ENCODE results near the gene ITGAX. TPM values are rescaled to one million over a fixed set of nuclear protein-coding genes. Genes with fewer than 3 reads are reported as not detected.
"Not testable (repeated sequence)": the region's sequence is repeated elsewhere in the genome, so short reads cannot be mapped to it uniquely, and the experiment has no call there.

ITGAX gene
- total and polyA plus RNA-seq, 4 donors: 1.1 to 9.6 (median 1.9) TPM

- H3K4me3 ChIP-seq (ENCODE audit: low read depth in 1 of 3, low read length in 3 of 3): no peak overlapping the region
- H3K36me3 ChIP-seq (ENCODE audit: control insufficient read depth in 4 of 4, insufficient read depth in 3 of 4, low read depth in 1 of 4, low read length in 3 of 4): no peaks in the 10 kb centered on the region
- H3K4me1 ChIP-seq (ENCODE audit: control insufficient read depth in 4 of 4, insufficient read depth in 4 of 4, low read length in 3 of 4): peaks cover 0 to 3% (median 0%) of the 10 kb centered on the region in 4 donors
- H3K27me3 ChIP-seq (ENCODE audit: control insufficient read depth in 4 of 4, insufficient read depth in 4 of 4, low read length in 3 of 4): peaks cover 0 to 2% (median under 1%) of the 10 kb centered on the region in 4 donors
- no peak overlapping the region for H3K9ac ChIP-seq (ENCODE audit: low read depth in 1 of 2, low read length in 2 of 2)
- 77% methylated on average over 9 of the region's 9 CpGs for WGBS
- no peak for DNase-seq (ENCODE audit: low spot score)
- no peaks in the 10 kb centered on the region for H3K9me3 ChIP-seq (ENCODE audit: control insufficient read depth in 4 of 4, low read length in 3 of 4)
- H3K27ac ChIP-seq (ENCODE audit: low read depth in 1 of 2, low read length in 2 of 2): no peak overlapping the region
- TF ChIP-seq TAF1 (conservative IDR thresholded peaks at IDR 0.05) (no peak), YY1 (IDR thresholded peaks at IDR 0.05) (no peak), ATF3 (IDR thresholded peaks at IDR 0.05) (no peak), EGR1 (IDR thresholded peaks at IDR 0.05; ENCODE audit: low read depth in 2 of 2) (no peak), RAD21 (IDR thresholded peaks at IDR 0.05) (no peak), MAX (IDR thresholded peaks at IDR 0.05) (no peak), ZBTB33 (IDR thresholded peaks at IDR 0.05) (no peak), RXRA (IDR thresholded peaks at IDR 0.05) (no peak), JUND (IDR thresholded peaks at IDR 0.05) (no peak), HNF4A (conservative IDR thresholded peaks at IDR 0.05) (no peak), CTCF (IDR thresholded peaks at IDR 0.05; ENCODE audit: low read depth, low read length, missing input control) (no peak), NR2F2 (IDR thresholded peaks at IDR 0.05) (no peak), HNF4G (IDR thresholded peaks at IDR 0.05) (no peak)
These were observed 19.5 kb upstream of the ITGAX start for GRCh38 chr16:31335431-31335830.

- not testable (repeated sequence) for DNase-seq (ENCODE audit: low spot score)
- WGBS: 48% methylated on average over 4 of the region's 4 CpGs
These were observed 16.8 kb upstream of the ITGAX start for GRCh38 chr16:31338166-31338685.

GRCh38 chr16:31344712-31345111, 10.3 kb upstream of the ITGAX start:
- Histone ChIP-seq H3K27me3 (ENCODE audit: control insufficient read depth in 4 of 4, insufficient read depth in 4 of 4, low read length in 3 of 4) (no peaks in the 10 kb centered on the region), H3K9me3 (ENCODE audit: control insufficient read depth in 4 of 4, low read length in 3 of 4) (no peaks in the 10 kb centered on the region), H3K36me3 (ENCODE audit: control insufficient read depth in 4 of 4, insufficient read depth in 3 of 4, low read depth in 1 of 4, low read length in 3 of 4) (no peaks in the 10 kb centered on the region), H3K4me1 (ENCODE audit: control insufficient read depth in 4 of 4, insufficient read depth in 4 of 4, low read length in 3 of 4) (no peaks in the 10 kb centered on the region), H3K9ac (ENCODE audit: low read depth in 1 of 2, low read length in 2 of 2) (no peak overlapping the region), H3K27ac (ENCODE audit: low read depth in 1 of 2, low read length in 2 of 2) (no peak overlapping the region), H3K4me3 (ENCODE audit: low read depth in 1 of 3, low read length in 3 of 3) (no peak overlapping the region)
- WGBS: 45% methylated on average over 9 of the region's 9 CpGs
- no peak for TF ChIP-seq FOXA1 (IDR thresholded peaks at IDR 0.05)
- TF ChIP-seq NR2F2 (IDR thresholded peaks at IDR 0.05): peak; percentile 89
- no peak for TF ChIP-seq JUND (IDR thresholded peaks at IDR 0.05)
- TF ChIP-seq RAD21 (IDR thresholded peaks at IDR 0.05): no peak
- TF ChIP-seq HNF4A (conservative IDR thresholded peaks at IDR 0.05): no peak
- no peak for TF ChIP-seq ZBTB33 (IDR thresholded peaks at IDR 0.05)
- TF ChIP-seq FOXA2 (IDR thresholded peaks at IDR 0.05): no peak
- no peak for DNase-seq (ENCODE audit: low spot score)

More at GRCh38 chr16:31338166-31338685, 16.8 kb upstream of the ITGAX start:
- not testable (repeated sequence) for H3K27me3 ChIP-seq (ENCODE audit: control insufficient read depth in 4 of 4, insufficient read depth in 4 of 4, low read length in 3 of 4); H3K36me3 ChIP-seq (ENCODE audit: control insufficient read depth in 4 of 4, insufficient read depth in 3 of 4, low read depth in 1 of 4, low read length in 3 of 4); H3K4me1 ChIP-seq (ENCODE audit: control insufficient read depth in 4 of 4, insufficient read depth in 4 of 4, low read length in 3 of 4); H3K4me3 ChIP-seq (ENCODE audit: low read depth in 1 of 3, low read length in 3 of 3); H3K9me3 ChIP-seq (ENCODE audit: control insufficient read depth in 4 of 4, low read length in 3 of 4); H3K27ac ChIP-seq (ENCODE audit: low read depth in 1 of 2, low read length in 2 of 2); H3K9ac ChIP-seq (ENCODE audit: low read depth in 1 of 2, low read length in 2 of 2)

Data from liver (tissue), 9 donors.